Pancreas (tissue), 10 donors: Measurements from ENCODE around the gene ISOC1. TPM values are rescaled to one million over a fixed set of nuclear protein-coding genes. Genes with fewer than 3 reads are reported as not detected.

Source experiments
- ATAC-seq, 4 donors: fragments of 200-7000 bp; cut with Tn5 transposase; one replicate each; pipeline versions ENCODE4 v1.8.0 to v1.9.1; 2020; ENCODE audit warnings: mild to moderate bottlenecking in 4 of 4, moderate library complexity in 4 of 4
- DNase-seq, 6 donors: peaks; one replicate each; pipeline ENCODE4 v3.0.0-alpha.2; 2020
- FAIRE-seq: peaks from 2 replicates; lab custom pipeline; 2012; peaks lifted over from hg19 to GRCh38; lab: Jason Lieb, UNC
- H3K27ac ChIP-seq, 4 donors: fragments of 200-600 bp; sonication (generic); 1 replicate in 3 of 4; 2 replicates in 1 of 4; pipeline versions ENCODE4 v1.5.0 to v1.8.0; 2020
- H3K27me3 ChIP-seq, 4 donors: fragments of 200-600 bp; one replicate each; pipeline ENCODE4 v1.8.0; 2021
- H3K36me3 ChIP-seq, 3 donors: fragments of 200-600 bp; sonication (generic) in 1 of 3; one replicate each; pipeline versions ENCODE4 v1.5.0 to v1.8.0; 2020 to 2021
- H3K4me1 ChIP-seq, 3 donors: fragments of 200-600 bp; one replicate each; pipeline ENCODE4 v1.8.0; 2021
- H3K4me3 ChIP-seq, 4 donors: fragments of 200-600 bp; sonication (generic) in 2 of 4; one replicate each; pipeline versions ENCODE4 v1.5.0 to v1.8.0; 2020 to 2021
- H3K9me3 ChIP-seq, 4 donors: fragments of 200-600 bp; one replicate each; pipeline ENCODE4 v1.8.0; 2021
- WGBS, 2 donors: extraction: QIAGEN DNeasy Blood & Tissue Kit; methylation state at CpG; one replicate each; pipeline ENCODE4 v1.1.7; 2013; 5-methylcytosine and 5-hydroxymethylcytosine counted together
- intact Hi-C, 3 donors: fragments of 100-400 bp; cut with DNase I; formaldehyde crosslinking; loops; one replicate each; pipeline versions ENCODE4 v1.11.1 to v1.14.2; 2022
- polyA plus RNA-seq, 2 donors: library from polyadenylated mRNA; stranded (reverse); fragments of 200-250 nt; gene quantifications; one replicate each; pipeline ENCODE4 v1.2.3, GENCODE V29; 2013
- total RNA-seq, 6 donors: library from RNA; stranded (reverse); fragmentation: NEBNext Ultra II Directional in 4 of 6; extraction: Animal tissue kit (Norgen Biotek cat#: 25700) in 4 of 6; gene quantifications; one replicate each; pipeline versions ENCODE4 v1.2.1 to v1.2.4, GENCODE V29; 2021 to 2023
- TF ChIP-seq, protein P1 (sequence below), 4 donors: fragments of 200-600 bp; sonication (generic) in 3 of 4; IDR thresholded peaks; one replicate each; pipeline versions ENCODE4 v1.5.0 to v1.8.0; 2021; ENCODE audit warnings: antibody characterized with exemption in 4 of 4
- donor health status: healthy with polysubstance abuse.
- donor health status: DM: no; HTN: no; CAD: no; lungs with moderate emphysema.
- donor health status: DM: no; HTN: no; CAD: no.
- donor health status: control.
- donor health status: control.
- donor health status: Bipolar disorder and iron deficiency.
- donor health status: DM: yes; HTN: yes; CAD: no.
- donor health status: DM: no; HTN: no; CAD: no.
- donor health status: DM: no; HTN: no; CAD: no.
- donor health status: DM: yes; HTN: yes; CAD: no.

Gene ISOC1
- total and polyA plus RNA-seq, 8 donors, result 6.9 to 15.9 (median 9.6) TPM

DNA sequence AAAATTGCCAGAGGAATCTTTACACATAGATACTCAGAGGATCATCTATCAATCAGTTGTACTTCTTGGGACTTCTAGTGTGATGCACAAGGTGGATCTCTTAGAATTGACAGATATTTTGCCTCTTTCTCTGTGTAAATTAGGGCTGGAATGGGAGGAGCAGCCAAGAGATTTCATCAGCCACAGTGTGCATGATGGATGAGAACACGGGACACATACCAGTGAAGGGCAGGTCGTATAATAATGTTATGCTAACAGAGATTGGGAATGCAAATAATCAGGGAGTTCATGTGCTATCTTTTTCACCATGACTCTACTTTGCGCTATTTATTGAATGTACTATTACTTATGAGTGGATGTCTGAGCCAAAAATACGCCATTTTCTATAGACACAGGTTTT lies 43.3 kb upstream of the ISOC1 start:
- no peaks in the 10 kb centered on the region for H3K4me1 ChIP-seq
- H3K27me3 ChIP-seq, result no peaks in the 10 kb centered on the region
- WGBS, 2 donors, result 28 to 37% methylated on average over 4 of the region's 4 CpGs
- H3K4me3 ChIP-seq, result no peak overlapping the region
- DNase-seq (no peak), ATAC-seq (no peak), FAIRE-seq (no peak)
- no peaks in the 10 kb centered on the region for H3K9me3 ChIP-seq
- intact Hi-C loops, result no loop called here
- no peaks in the 10 kb centered on the region for H3K36me3 ChIP-seq
- TF ChIP-seq, protein P1, sequence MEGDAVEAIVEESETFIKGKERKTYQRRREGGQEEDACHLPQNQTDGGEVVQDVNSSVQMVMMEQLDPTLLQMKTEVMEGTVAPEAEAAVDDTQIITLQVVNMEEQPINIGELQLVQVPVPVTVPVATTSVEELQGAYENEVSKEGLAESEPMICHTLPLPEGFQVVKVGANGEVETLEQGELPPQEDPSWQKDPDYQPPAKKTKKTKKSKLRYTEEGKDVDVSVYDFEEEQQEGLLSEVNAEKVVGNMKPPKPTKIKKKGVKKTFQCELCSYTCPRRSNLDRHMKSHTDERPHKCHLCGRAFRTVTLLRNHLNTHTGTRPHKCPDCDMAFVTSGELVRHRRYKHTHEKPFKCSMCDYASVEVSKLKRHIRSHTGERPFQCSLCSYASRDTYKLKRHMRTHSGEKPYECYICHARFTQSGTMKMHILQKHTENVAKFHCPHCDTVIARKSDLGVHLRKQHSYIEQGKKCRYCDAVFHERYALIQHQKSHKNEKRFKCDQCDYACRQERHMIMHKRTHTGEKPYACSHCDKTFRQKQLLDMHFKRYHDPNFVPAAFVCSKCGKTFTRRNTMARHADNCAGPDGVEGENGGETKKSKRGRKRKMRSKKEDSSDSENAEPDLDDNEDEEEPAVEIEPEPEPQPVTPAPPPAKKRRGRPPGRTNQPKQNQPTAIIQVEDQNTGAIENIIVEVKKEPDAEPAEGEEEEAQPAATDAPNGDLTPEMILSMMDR (IDR thresholded peaks at IDR 0.05), result no peak
- H3K27ac ChIP-seq, result no peak overlapping the region

DNA sequence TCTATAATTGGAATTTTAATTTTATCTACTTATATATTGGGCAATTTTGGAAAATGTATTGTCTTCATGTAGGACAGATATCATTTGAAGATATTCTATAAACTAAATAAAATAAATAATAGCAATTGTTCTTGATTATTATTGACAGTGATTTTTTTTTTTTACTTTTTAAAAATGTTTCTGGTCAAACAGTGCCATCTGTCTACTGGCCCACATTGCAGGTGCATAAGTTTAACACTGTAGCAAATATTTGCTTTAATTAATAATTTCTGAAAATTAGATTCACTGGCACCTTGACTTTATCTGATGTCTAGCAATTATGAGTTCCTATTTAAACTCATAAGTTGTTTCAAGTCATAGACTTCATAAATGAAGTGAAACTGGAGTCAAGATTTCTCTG lies 41.1 kb upstream of the ISOC1 start:
- no peak overlapping the region for H3K4me3 ChIP-seq
- FAIRE-seq (no peak), DNase-seq (no peak)

DNA sequence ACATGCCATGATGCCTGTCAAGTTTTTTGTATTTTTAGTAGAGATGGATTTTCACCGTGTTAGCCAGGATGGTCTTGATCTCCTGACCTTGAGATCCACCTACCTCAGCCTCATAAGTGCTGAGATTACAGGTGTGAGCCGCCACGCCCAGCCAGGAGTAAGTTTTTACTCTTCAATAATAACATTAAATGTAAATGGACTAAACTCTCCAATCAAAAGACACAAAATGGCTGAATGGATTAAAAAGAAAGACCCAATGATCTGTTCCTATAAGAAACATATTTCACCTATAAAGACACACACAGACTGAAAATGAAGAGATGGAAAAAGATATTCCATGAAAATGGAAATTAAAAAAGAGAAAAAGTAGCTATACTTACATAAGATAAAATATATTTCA lies 37.2 kb upstream of the ISOC1 start:
- H3K27me3 ChIP-seq, result no peaks in the 10 kb centered on the region
- H3K9me3 ChIP-seq, result no peaks in the 10 kb centered on the region
- H3K36me3 ChIP-seq, result no peaks in the 10 kb centered on the region
- H3K4me3 ChIP-seq, result no peak overlapping the region
- no peak overlapping the region for H3K27ac ChIP-seq
- DNase-seq, result no peak
- FAIRE-seq, result no peak
- ATAC-seq, result no peak
- WGBS, 2 donors, result 68 to 76% methylated on average over 3 of the region's 3 CpGs
- H3K4me1 ChIP-seq, result no peaks in the 10 kb centered on the region
- TF ChIP-seq, protein P1 (IDR thresholded peaks at IDR 0.05), result no peak
- intact Hi-C loops, result no loop called here

More for the DNA sequence above, 41.1 kb upstream of the ISOC1 start:
- TF ChIP-seq, protein P1 (IDR thresholded peaks at IDR 0.05), result no peak
- Histone ChIP-seq H3K4me1 (no peaks in the 10 kb centered on the region), H3K9me3 (no peaks in the 10 kb centered on the region), H3K27ac (no peak overlapping the region), H3K36me3 (no peaks in the 10 kb centered on the region), H3K27me3 (no peaks in the 10 kb centered on the region)
- ATAC-seq, result no peak
- intact Hi-C loops, result no loop called here

DNA sequence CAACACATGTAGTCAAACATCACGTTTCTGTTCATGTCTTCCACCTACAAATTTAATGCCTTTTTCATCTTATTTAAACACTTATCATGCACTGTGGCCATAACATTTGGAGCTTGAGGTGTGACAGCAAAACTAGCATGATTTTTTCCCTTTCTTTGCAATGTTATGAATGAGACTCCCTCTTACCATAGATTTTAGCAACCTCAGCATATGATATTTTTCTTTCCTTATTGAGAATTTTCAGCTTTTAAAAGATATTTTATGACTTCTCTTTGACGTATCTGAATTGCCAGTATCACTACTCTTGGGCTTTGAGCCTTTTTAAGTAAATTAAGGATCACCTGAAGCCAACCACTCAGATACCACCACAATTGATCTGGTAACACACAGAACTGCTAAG lies 32.7 kb upstream of the ISOC1 start:
- no peaks in the 10 kb centered on the region for H3K4me1 ChIP-seq
- DNase-seq (no peak), ATAC-seq (no peak), FAIRE-seq (no peak)
- no peaks in the 10 kb centered on the region for H3K9me3 ChIP-seq
- TF ChIP-seq, protein P1 (IDR thresholded peaks at IDR 0.05), result no peak
- no peak overlapping the region for H3K4me3 ChIP-seq
- H3K27me3 ChIP-seq, result no peaks in the 10 kb centered on the region
- H3K27ac ChIP-seq, result no peak overlapping the region
- H3K36me3 ChIP-seq, result no peaks in the 10 kb centered on the region
- 33 to 43% methylated on average over 2 of the region's 2 CpGs for WGBS, 2 donors
- intact Hi-C loops, result no loop called here

DNA sequence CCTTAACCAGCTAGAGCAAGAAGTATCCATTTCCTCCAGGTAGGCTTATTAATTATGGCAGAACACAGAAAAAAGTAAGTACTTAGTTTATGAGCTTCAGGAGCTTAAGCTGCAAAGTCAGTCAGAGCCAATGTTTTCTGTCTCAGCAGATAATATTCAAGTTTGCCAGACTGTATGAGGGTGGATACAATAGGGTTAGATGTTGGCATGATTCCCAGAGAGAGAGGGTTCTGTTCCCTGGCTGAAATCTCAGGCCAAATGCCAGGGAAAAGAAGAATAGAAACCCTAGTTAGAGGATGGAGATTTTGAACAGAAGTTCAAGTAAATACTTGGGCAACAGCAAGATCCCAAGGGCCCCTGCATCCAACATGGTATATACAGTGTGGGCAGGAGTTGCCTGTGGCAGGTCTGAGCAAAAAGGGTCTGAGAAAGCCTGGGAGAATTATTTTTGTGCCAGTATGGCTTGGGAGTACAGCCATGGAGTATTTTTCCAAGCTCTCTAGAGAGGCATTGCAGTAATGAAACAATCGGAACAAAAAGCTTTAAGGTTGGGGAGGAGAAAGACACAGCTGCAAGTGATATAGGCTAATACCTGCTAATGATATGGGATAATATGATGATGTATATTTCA lies 31.0 kb upstream of the ISOC1 start:
- no peaks in the 10 kb centered on the region for H3K36me3 ChIP-seq
- FAIRE-seq (no peak), ATAC-seq (no peak), DNase-seq (no peak)
- TF ChIP-seq, protein P1 (IDR thresholded peaks at IDR 0.05), result no peak
- 64 to 75% methylated on average over 1 of the region's 1 CpG for WGBS, 2 donors
- H3K4me1 ChIP-seq, result no peaks in the 10 kb centered on the region
- H3K27me3 ChIP-seq, result no peaks in the 10 kb centered on the region
- H3K9me3 ChIP-seq, result no peaks in the 10 kb centered on the region
- no peak overlapping the region for H3K27ac ChIP-seq
- no peak overlapping the region for H3K4me3 ChIP-seq
- intact Hi-C loops, result no loop called here
